Stimulated activated CD4-positive, alpha-beta T cell treated with anti-CD3 and anti-CD28 coated beads, TNF-alpha, amount 100 ng/mL, for 48 hours (primary cell): Measurements from ENCODE around the gene UQCRFS1.
"Not testable (repeated sequence)": the region's sequence is repeated elsewhere in the genome, so short reads cannot be mapped to it uniquely, and the experiment has no call there.

Experiments used
- DNase-seq, 3 donors: peaks; one replicate each; pipeline ENCODE4 v3.0.0-alpha.2; 2020; ENCODE audit warnings: low read depth in 3 of 3

Gene UQCRFS1

DNA sequence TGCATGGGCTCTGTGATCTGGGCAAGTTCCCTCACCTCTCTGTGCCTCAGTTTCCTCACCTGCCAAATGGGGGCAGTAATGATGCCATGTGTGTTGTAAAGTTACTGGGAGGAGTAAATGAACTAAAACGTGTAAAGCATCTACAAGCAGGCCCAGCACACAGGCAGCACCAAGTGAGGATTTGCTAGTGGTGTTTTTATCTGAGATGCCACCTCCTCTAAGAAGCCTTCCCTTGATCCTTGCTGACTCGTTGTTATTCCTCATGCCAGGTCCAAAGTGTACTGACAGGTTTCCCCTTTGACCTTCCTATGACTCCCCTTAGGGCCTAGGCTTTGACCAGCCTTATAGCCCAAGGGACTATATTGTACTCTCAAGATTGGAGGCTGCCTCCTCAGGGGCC lies 1.5 kb upstream of the UQCRFS1 start:
- DNase-seq: no peak

- DNase-seq: no peak
These were observed 649 bp downstream of the UQCRFS1 start for GRCh38 chr19:29212356-29212647.

GRCh38 chr19:29211562-29212355 lies 1.2 kb downstream of the UQCRFS1 start:
- DNase-seq: no peak

DNA sequence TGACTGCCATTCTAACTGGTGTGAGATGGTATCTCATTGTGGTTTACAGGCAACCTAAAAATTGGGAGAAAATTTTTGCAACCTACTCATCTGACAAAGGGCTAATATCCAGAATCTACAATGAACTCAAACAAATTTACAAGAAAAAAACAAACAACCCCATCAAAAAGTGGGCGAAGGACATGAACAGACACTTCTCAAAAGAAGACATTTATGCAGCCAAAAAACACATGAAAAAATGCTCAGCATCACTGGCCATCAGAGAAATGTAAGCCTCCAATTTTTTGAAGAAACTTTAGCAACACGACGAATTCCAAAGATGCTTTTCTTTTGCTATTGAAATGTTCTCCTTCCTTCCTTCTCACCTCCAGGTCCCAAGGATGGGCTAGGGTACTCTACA lies 1.9 kb downstream of the UQCRFS1 start:
- not testable (repeated sequence) for DNase-seq

DNA sequence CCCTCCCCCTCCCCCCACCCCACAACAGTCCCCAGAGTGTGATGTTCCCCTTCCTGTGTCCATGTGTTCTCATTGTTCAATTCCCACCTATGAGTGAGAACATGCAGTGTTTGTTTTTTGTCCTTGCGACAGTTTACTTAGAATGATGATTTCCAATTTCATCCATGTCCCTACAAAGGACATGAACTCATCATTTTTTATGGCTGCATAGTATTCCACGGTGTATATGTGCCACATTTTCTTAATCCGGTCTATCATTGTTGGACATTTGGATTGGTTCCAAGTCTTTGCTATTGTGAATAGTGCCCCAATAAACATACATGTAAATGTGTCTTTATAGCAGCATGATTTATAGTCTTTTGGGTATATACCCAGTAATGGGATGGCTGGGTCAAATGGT lies 2.4 kb downstream of the UQCRFS1 start:
- DNase-seq: not testable (repeated sequence)

- DNase-seq: not testable (repeated sequence)
These were observed 5.4 kb downstream of the UQCRFS1 start for GRCh38 chr19:29207403-29208187.

- DNase-seq: no peak
These were observed 6.5 kb downstream of the UQCRFS1 start for GRCh38 chr19:29206453-29206852.

DNA sequence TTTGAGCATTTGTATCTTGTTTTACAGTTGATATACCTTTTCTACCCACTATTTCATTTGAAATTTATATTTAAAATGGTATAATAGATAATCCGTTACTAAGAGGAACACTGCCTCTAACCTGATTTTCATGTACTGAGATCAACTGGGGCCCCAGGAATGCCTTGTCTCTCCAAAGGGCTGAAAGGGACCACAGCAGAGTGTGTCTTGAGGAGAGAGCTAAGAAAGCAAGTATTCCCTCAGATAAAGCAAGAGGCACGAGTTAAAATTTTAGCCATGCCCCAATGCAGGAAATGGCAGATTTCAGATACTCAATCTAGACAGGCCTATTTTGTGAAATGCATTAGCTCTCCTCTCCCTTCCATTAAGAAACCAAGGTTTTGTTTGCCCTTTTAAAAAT lies 10.7 kb downstream of the UQCRFS1 start:
- DNase-seq: no peak

GRCh38 chr19:29201855-29202254 lies 11.1 kb downstream of the UQCRFS1 start:
- no peak for DNase-seq

DNA sequence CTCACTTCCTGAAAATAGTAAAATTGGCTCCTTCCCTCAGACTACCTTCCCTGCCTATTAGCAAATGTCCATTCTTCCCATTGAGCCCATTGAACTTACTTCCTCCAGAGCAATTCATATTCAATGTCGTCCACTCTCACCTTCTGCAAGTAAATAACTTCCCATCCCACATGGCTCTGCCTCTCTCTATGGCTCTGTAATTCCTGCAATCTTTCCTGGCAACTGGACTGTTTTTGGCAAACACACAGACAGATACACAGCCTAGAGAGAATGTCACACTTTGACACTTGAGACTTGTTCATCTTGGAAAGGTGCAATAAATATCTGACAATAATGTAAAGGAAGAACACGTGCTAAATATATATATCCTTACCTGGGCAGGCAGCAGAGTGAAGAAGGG lies 18.3 kb downstream of the UQCRFS1 start:
- DNase-seq: no peak

- DNase-seq: no peak
These were observed 19.8 kb downstream of the UQCRFS1 start for GRCh38 chr19:29193155-29193554.

DNA sequence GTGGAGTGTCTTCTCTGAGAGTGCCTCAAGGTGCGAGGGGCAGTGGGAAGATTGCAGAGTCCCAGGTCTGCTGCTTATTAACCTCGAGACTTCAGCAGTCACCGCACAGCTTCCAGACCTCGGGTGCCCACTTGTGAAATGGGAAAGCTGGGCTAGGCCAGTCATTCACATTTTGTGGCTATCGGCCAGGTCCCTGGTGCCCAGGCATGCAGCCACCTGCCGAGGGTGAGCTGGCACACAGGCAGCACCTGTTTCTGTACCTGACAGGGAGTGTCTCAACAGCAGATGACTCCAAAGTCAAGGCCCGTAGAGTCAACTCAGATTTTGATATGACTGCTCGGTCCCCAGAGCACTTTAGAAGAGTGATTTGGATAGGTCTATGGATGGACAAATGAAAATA lies 21.9 kb downstream of the UQCRFS1 start:
- no peak for DNase-seq

- no peak for DNase-seq
These were observed 24.0 kb downstream of the UQCRFS1 start for GRCh38 chr19:29189033-29189360.

DNA sequence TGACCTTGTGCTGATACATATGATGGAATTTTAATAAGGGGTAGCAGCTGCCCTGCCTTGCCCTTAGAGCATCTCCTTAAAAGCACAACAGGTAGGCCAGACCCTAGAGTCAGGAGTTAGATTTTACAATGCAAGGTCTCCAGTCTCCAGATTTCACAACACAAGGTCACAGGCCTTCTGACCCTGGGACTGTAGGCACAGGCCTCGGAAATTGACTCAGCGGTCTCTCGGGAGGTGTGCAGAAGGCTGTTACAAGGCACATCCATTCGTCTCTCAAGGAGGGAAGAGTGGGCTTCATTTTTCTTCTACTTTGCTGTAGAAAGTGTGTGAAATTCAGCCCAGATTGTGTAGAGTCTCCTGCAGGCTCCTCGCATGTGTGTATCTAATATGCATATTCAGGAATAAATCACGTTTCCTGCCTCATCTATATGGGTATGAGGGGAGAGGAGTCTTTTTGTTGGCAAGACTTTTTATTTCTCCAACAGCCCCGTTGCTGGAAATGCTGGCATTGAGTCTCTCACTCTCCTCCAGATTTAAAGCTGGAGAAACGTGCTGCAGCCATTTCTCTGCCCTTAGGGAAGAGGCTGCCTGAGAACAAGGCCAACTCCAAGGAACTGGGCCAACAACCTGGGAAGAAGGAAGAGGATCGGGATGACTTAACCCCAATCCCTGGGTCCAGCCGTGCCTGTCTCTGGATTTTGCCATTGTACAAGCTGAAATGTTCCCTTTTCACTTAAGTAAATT lies 24.5 kb downstream of the UQCRFS1 start:
- no peak for DNase-seq

- no peak for DNase-seq
These were observed 25.3 kb downstream of the UQCRFS1 start for GRCh38 chr19:29187676-29188075.

DNA sequence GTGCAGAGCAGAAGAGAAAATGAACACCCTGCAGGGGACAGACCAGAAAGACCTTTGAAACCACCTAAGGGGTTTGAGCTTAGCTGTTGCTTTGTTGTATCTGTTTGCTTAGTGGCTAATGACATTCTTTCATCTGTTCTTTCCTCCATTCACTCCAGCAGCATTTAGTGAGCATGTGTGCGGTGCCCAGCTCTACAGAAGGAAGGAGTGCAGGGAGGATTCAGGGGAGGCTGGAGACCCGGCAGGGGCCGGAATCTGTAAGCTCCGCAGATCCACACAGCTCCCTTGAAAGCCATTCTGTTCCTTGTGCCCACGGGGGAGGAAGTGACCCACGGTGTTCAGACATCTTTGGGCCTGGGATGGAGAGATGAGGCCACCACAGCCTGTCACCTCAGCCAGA lies 27.5 kb downstream of the UQCRFS1 start:
- DNase-seq: no peak

DNA sequence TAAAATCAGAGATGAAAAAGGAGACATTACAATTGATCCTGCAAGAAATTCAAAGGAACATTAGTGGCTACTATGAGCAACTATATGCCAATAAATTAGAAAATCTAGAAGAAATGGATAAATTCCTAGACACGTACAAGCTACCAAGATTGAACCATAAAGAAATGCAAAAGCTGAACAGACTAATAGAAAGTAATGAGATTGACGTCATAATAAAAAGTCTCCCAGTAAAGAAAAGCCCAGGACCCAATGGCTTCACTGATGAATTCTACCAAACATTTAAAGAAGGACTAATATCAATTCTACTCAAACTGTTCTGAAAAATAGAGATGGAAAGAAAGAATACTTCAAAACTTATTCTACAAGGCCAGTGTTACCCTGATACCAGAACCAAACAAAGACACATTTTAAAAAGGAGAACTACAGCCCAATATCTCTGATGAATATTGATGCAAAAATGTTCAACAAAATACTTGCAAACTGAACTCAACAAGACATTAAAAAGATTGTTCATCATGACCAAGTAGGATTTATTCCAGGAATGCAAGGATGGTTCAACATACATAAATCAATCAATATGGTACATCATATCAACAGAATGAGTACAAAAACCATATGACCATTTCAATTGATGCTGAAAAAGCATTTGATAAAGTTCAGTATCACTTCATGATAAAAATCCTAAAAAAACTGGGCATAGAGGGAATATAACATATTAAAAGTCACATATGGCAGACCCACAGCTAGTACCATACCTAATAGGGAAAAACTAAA lies 35.8 kb downstream of the UQCRFS1 start:
- no peak for DNase-seq

- DNase-seq: no peak
These were observed 39.1 kb downstream of the UQCRFS1 start for GRCh38 chr19:29173896-29174295.

GRCh38 chr19:29172302-29172701 lies 40.6 kb downstream of the UQCRFS1 start:
- no peak for DNase-seq

GRCh38 chr19:29171525-29171924 lies 41.4 kb downstream of the UQCRFS1 start:
- DNase-seq: no peak

- DNase-seq: no peak
These were observed 42.4 kb downstream of the UQCRFS1 start for GRCh38 chr19:29170554-29170953.

DNA sequence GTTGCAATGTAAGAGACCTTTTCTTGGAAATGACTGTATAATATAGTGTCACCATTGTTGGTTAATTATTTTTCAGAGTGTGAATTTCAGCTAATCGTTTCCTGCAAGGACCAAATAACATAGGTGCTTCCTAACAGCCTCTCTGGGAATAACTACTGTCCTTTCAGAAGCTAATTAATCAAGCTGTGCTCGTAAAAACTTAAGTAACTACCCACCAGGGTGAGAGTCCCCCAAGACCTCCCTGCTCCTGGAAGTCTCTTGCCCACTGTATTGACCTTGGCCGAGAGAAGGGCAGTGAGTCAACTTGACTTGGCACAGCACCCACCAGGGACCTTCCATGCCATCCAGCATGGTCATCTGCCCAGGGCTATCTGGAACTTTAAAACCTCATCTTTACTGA lies 50.3 kb downstream of the UQCRFS1 start:
- DNase-seq: no peak
